K562 (cell line): Measurements from ENCODE around the gene CIP2A. TPM values are rescaled to one million over a fixed set of nuclear protein-coding genes. Genes with fewer than 3 reads are reported as not detected.

Experiments
- DDX20 ChIP-seq: fragments of 450-650 bp; IDR thresholded peaks from 2 replicates; pipeline ENCODE4 v1.6.1; 2016; ENCODE audit warnings: missing genetic modification characterization, low read depth, mild to moderate bottlenecking, missing compliant biosample characterization, moderate library complexity
- HDAC6 ChIP-seq: IDR thresholded peaks from 2 replicates; pipeline ENCODE4 v1.6.1; 2012; ENCODE audit warnings: low read depth, mild to moderate bottlenecking, control low read depth, inconsistent platforms, low read length, moderate library complexity
- HES1 ChIP-seq: fragments of 450-650 bp; IDR thresholded peaks from 2 replicates; pipeline ENCODE4 v1.6.1; 2016; ENCODE audit warnings: low read depth, mild to moderate bottlenecking, moderate library complexity
- NR3C1 ChIP-seq: sonication (generic); formaldehyde crosslinking; IDR thresholded peaks from 2 replicates; pipeline ENCODE4 v1.8.1; 2022; ENCODE audit warnings: missing genetic modification reagents
- NUFIP1 ChIP-seq: fragments of 450-650 bp; IDR thresholded peaks from 2 replicates; pipeline ENCODE4 v1.6.1; 2018; ENCODE audit not compliant: partially characterized antibody
- PHTF2 ChIP-seq: fragments of 250-450 bp; sonication (Bioruptor Pico); IDR thresholded peaks from 2 replicates; pipeline ENCODE4 v1.5.0; 2021; ENCODE audit warnings: mild to moderate bottlenecking
- RBM39 ChIP-seq: fragments of 200-400 bp; formaldehyde crosslinking; optimal IDR thresholded peaks from 2 replicates; pipeline ENCODE3; 2018; ENCODE audit warnings: low read depth, low read length
- SPI1 ChIP-seq: IDR thresholded peaks from 2 replicates; pipeline ENCODE4 v1.6.1; 2011; ENCODE audit warnings: low read depth, low read length, control low read depth, borderline replicate concordance
- ZNF133 ChIP-seq: fragments of 250-450 bp; sonication (Bioruptor Pico); IDR thresholded peaks from 2 replicates; pipeline ENCODE4 v1.4.0; 2020; ENCODE audit warnings: mild to moderate bottlenecking
- polyA plus RNA-seq, 8 experiments: library from polyadenylated mRNA; depleted of rRNA in 4 of 8; stranded (reverse) in 5 of 8; unstranded in 3 of 8; fragments of >200 nt; fragmentation: Nextera tagmentation in 2 of 8; fragmentation: Illumina TruSeq in 1 of 8; extraction: Ambion mirVana in 2 of 8; extraction: Trizol in 1 of 8; gene quantifications; 2 replicates each; pipeline versions ENCODE4 v1.2.1 to v1.2.3, GENCODE V29; 2011 to 2014; ENCODE audit warnings: inconsistent platforms in 1 of 8, missing spikeins in 1 of 8
- total RNA-seq, 7 experiments: library from RNA; depleted of rRNA in 6 of 7; stranded (reverse); fragments of >200 nt in 6 of 7; fragmentation: Illumina TruSeq in 2 of 7; extraction: Trizol in 2 of 7; gene quantifications; 2 replicates each; pipeline versions ENCODE4 v1.2.1 to v1.2.3, GENCODE V29; 2011 to 2021; ENCODE audit warnings: low replicate concordance in 1 of 7
- TF ChIP-seq, protein P1 (sequence below): IDR thresholded peaks from 3 replicates; pipeline ENCODE4 v1.6.1; 2011; ENCODE audit warnings: borderline replicate concordance, mild to moderate bottlenecking, moderate library complexity; ENCODE audit not compliant: insufficient read length; ENCODE audit errors: extremely low read depth
- TF ChIP-seq, protein P2 (sequence below): fragments of 450-650 bp; conservative IDR thresholded peaks from 2 replicates; pipeline ENCODE4 v1.6.1; 2016; ENCODE audit warnings: missing genetic modification characterization, low read depth, mild to moderate bottlenecking, missing compliant biosample characterization, moderate library complexity

Gene CIP2A
- total and polyA plus RNA-seq, 9 of the 15 experiments (the other 6 are each of a cell fraction or from before 2014, with no cell fraction given), result 10.5 to 41.7 (median 31.5) TPM

- TF ChIP-seq RBM39 (no peak), SPI1 (no peak), NR3C1 (CRISPR knock-in tag) (no peak), ZNF133 (no peak), NUFIP1 (no peak), PHTF2 (CRISPR knock-in tag) (no peak), DDX20 (tag) (no peak), HES1 (no peak), HDAC6 (no peak)
- TF ChIP-seq, protein P1, sequence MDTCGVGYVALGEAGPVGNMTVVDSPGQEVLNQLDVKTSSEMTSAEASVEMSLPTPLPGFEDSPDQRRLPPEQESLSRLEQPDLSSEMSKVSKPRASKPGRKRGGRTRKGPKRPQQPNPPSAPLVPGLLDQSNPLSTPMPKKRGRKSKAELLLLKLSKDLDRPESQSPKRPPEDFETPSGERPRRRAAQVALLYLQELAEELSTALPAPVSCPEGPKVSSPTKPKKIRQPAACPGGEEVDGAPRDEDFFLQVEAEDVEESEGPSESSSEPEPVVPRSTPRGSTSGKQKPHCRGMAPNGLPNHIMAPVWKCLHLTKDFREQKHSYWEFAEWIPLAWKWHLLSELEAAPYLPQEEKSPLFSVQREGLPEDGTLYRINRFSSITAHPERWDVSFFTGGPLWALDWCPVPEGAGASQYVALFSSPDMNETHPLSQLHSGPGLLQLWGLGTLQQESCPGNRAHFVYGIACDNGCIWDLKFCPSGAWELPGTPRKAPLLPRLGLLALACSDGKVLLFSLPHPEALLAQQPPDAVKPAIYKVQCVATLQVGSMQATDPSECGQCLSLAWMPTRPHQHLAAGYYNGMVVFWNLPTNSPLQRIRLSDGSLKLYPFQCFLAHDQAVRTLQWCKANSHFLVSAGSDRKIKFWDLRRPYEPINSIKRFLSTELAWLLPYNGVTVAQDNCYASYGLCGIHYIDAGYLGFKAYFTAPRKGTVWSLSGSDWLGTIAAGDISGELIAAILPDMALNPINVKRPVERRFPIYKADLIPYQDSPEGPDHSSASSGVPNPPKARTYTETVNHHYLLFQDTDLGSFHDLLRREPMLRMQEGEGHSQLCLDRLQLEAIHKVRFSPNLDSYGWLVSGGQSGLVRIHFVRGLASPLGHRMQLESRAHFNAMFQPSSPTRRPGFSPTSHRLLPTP, result no peak
- TF ChIP-seq, protein P2, sequence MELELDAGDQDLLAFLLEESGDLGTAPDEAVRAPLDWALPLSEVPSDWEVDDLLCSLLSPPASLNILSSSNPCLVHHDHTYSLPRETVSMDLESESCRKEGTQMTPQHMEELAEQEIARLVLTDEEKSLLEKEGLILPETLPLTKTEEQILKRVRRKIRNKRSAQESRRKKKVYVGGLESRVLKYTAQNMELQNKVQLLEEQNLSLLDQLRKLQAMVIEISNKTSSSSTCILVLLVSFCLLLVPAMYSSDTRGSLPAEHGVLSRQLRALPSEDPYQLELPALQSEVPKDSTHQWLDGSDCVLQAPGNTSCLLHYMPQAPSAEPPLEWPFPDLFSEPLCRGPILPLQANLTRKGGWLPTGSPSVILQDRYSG, result no peak
These were observed 81.3 kb downstream of the CIP2A start (continued) for GRCh38 chr3:108507902-108508301.
